T-helper 17 cell (primary cell): ENCODE results near the gene GRID2IP. TPM values are rescaled to one million over a fixed set of nuclear protein-coding genes. Genes with fewer than 3 reads are reported as not detected.

Source experiments
- ATAC-seq: fragments of 150-1000 bp; cut with Tn5 transposase; 2 replicates; pipeline ENCODE4 v1.10.0; 2021; ENCODE audit warnings: mild to moderate bottlenecking, moderate library complexity
- DNase-seq, 3 donors: peaks; one replicate each; pipeline versions ENCODE4 v3.0.0 to v3.0.0-alpha.2; 2020 to 2021
- H3K9me3 ChIP-seq: one replicate; pipeline ENCODE4 v1.7.0; 2013; ENCODE audit warnings: low read length, mild to moderate bottlenecking; ENCODE audit not compliant: control insufficient read depth, poor library complexity, severe bottlenecking
- H3K27ac Mint-ChIP-seq: one replicate; pipeline ENCODE4 v1.8.0; 2022; ENCODE audit warnings: mild to moderate bottlenecking, moderate library complexity, mixed read lengths
- H3K27me3 Mint-ChIP-seq: one replicate; pipeline ENCODE4 v1.8.0; 2022; ENCODE audit warnings: mixed read lengths
- H3K36me3 Mint-ChIP-seq: one replicate; pipeline ENCODE4 v1.8.0; 2022; ENCODE audit warnings: low read depth, mixed read lengths
- H3K4me1 Mint-ChIP-seq: one replicate; pipeline ENCODE4 v1.8.0; 2022; ENCODE audit warnings: mild to moderate bottlenecking, mixed read lengths
- H3K4me3 Mint-ChIP-seq: one replicate; pipeline ENCODE4 v1.8.0; 2022; ENCODE audit warnings: mild to moderate bottlenecking, moderate library complexity, mixed read lengths
- total RNA-seq, 4 donors: library from RNA in 2 of 4; stranded (reverse) in 2 of 4; gene quantifications; one replicate each; pipeline ENCODE4 v1.2.3 and lab custom pipeline; 2022 to 2026

GRID2IP gene
- total RNA-seq, 2 donors from 2014 or later, result 0.17 to 0.18 TPM

DNA sequence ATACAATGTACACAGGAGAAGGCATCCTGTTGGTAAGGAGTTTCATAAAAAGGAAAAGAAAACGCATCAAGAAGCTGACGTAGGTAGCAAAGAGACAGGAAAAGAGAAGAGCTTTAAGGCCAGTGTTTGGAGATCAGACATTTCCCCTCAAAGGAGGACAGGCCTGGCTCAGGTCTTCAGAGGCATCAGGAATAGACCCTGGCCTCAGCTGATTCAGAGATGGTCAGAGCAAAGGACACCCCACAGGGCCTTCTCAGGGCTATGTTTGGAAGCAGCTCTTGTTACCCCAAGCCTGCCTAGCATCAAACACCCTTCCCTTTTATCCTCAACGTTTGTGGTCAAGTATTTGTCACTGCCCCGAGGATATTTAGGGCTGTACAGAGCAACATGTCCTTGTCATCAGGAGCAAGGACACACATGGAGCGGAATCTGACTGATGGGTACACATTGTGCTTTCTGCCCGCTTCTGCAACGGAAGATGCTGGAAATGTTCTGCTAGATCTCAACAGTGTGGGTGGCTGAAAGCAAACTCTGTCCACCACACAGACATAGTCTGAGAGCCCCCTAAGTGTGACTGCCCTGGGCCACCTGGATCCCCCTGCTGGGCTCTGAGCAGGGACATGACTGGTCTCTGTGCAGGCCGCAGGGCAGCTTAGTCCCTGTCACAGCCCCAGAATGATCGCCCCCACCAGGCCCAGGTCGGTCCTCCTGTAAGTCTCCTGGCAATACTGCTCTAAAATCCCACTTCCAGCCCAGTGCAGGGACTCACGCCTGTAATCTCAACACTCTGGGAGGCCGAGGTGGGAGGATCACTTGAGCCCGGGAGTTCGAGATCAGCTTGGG is 25.0 kb upstream of the GRID2IP start:
- H3K4me3 Mint-ChIP-seq, result peak overlapping the region; percentile 47
- no peak overlapping the region for H3K27ac Mint-ChIP-seq
- H3K36me3 Mint-ChIP-seq, result peaks cover 2% of the 10 kb centered on the region
- DNase-seq (no peak), ATAC-seq (no peak)
- peaks cover 11% of the 10 kb centered on the region for H3K4me1 Mint-ChIP-seq
- no peaks in the 10 kb centered on the region for H3K9me3 ChIP-seq
- peaks cover 5% of the 10 kb centered on the region for H3K27me3 Mint-ChIP-seq

DNA sequence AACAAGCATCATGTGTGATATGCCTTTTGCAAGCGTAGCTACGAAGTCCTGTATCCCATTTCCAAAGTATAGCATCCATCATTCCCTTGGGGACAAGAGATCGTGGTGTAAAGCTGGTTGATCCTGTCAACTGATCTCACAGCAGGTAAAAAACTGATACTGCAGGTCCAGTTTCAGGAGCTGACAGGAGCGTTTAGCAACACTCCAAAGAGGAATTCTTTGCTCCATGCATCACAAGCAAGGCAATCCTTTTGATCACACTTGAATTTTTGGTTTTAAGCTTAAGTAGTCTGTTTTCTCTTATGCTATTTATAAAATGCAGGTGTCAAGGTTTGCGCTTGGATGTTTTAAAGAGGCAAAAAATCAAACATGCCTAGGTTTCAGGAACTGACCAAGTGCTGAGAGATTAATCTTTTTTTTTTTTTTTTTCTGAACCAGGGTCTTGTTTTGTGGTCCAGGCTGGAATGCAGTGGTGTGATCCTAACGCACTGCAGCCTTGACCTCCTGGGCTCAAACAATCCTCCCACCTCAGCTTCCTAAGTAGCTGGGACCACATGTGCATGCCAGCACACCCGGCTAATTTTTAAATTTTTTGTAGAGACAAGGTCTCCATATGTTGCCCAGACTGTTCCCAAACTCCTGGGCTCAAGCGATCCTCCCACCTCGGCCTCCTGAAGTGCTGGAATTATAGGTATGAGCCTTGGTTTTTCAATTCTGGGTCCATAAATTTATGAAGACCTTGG is 24.2 kb upstream of the GRID2IP start:
- DNase-seq (no peak), ATAC-seq (no peak)
- Mint-ChIP-seq H3K4me3 (peak overlapping the region; percentile 47), H3K36me3 (peaks cover 2% of the 10 kb centered on the region), H3K27ac (no peak overlapping the region), H3K27me3 (peaks cover 5% of the 10 kb centered on the region), H3K4me1 (peaks cover 11% of the 10 kb centered on the region)
- no peaks in the 10 kb centered on the region for H3K9me3 ChIP-seq

DNA sequence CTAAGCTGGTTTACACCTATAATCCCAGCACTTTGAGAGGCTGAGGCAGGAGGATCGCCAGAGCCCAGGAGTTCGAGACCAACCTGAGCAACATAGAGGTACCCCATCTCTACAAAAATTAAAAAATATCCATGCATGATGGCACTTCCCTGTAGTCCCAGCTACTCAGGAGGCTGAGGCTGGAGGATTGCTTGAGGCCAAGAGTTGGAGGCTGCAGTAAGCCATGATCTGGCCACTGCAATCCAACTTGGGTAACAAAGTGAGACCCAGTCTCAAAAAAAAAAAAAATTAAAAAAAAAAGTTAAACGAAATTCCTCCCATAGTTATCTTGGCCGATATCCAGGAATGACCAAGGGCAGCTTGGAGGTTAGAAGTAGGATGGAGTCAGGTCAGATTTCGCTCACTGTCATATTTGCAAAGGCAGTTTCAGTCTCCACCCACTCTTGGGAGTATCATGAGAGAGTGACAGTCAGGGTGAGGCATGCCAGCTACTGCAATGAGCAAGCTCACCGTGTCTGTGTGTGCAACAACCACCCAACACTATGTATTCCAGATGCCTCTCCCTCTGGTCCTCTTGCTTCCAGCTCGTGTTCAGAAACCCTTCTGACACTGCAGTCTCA is 20.0 kb upstream of the GRID2IP start:
- H3K9me3 ChIP-seq, result no peaks in the 10 kb centered on the region
- no peak overlapping the region for H3K4me3 Mint-ChIP-seq
- no peak for DNase-seq
- no peak for ATAC-seq
- H3K36me3 Mint-ChIP-seq, result no peaks in the 10 kb centered on the region
- no peak overlapping the region for H3K27ac Mint-ChIP-seq
- peaks cover 3% of the 10 kb centered on the region for H3K4me1 Mint-ChIP-seq
- H3K27me3 Mint-ChIP-seq, result peaks cover 5% of the 10 kb centered on the region

DNA sequence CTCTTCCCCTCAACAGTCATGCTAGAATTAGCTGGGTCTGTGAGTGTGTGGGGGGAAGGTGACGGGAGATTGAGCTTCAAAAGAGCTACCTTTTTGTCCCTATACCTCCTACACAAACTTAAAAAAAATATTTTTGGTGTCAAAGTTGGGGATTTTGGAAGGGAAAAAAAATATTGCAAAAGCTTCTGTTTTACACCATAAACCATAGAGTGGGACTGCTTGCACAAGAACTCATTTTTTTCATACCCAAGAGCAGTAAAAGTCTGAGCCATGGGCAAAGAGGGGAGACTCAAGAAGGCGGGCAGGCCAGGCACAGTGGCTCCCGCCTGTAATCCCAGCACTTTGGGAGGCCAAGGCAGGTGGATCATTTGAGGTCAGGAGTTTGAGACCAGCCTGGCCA is 16.6 kb upstream of the GRID2IP start:
- H3K9me3 ChIP-seq, result no peaks in the 10 kb centered on the region
- peaks cover 3% of the 10 kb centered on the region for H3K4me1 Mint-ChIP-seq
- peaks cover 5% of the 10 kb centered on the region for H3K27me3 Mint-ChIP-seq
- ATAC-seq (no peak), DNase-seq (no peak)
- H3K36me3 Mint-ChIP-seq, result no peaks in the 10 kb centered on the region
- H3K4me3 Mint-ChIP-seq, result no peak overlapping the region
- H3K27ac Mint-ChIP-seq, result no peak overlapping the region

DNA sequence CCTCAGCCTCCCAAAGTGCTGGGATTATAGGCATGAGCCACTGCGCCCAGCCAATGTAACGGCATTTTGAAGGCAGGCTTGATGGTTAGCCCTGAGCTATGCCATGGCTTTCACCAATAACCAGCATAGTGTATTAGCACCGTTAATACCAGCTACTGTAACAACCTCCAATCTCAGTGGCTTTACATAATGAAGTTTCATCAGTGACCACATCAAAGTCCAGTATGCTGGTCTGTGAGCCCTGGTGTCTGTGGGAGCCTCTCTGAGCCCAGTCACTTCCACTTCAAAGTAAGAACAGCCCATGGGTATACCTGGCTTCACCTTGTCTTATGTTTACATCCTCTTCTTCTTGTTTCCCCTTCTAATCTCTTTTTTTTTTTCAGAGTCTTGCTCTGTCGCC is 14.4 kb upstream of the GRID2IP start:
- no peaks in the 10 kb centered on the region for H3K9me3 ChIP-seq
- Mint-ChIP-seq H3K4me1 (no peaks in the 10 kb centered on the region), H3K27ac (no peak overlapping the region), H3K27me3 (no peaks in the 10 kb centered on the region), H3K36me3 (no peaks in the 10 kb centered on the region), H3K4me3 (no peak overlapping the region)
- ATAC-seq, result no peak
- no peak for DNase-seq

DNA sequence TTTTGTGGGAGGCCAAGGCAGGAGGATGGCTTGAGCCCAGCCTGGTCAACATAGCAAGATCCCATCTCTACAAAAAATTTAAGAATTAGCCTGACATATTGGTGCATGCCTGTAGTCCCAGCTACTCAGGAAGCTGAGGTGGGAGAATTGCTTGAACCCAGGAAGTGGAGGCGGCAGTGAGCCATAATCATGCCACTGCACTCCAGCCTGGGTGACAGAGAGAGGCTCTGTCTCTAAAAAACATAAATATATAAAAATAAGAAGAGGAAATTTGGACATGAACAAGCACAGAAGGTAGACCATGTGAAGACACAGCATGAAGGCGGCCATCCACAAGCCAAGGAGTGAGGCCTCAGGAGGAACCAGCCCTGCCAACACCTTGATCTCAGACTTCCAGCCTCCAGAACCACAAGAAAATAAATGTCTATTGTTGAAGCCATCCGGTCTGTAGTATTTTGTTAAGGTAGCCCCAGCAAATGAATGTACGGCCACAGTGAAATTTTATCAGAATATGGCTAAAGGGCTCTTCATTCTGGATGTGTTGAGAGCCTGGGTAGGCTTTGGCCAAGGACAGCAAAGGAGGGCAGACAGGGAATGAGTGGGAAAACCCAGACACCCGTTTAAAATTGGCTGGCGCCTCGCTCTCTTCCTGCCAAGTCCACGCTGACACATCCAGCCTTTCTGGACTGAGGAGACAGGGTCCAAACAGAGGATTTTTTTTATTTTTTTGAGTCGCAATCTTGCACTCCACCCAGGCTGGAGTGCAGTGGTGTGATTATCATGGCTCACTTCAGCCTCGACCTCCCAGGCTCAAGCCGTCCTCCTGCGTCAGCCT is 12.9 kb upstream of the GRID2IP start:
- Mint-ChIP-seq H3K36me3 (peaks cover 2% of the 10 kb centered on the region), H3K27ac (peak overlapping the region; percentile 56), H3K4me1 (no peaks in the 10 kb centered on the region), H3K4me3 (no peak overlapping the region), H3K27me3 (no peaks in the 10 kb centered on the region)
- ATAC-seq (no peak), DNase-seq (no peak)
- H3K9me3 ChIP-seq, result no peaks in the 10 kb centered on the region

DNA sequence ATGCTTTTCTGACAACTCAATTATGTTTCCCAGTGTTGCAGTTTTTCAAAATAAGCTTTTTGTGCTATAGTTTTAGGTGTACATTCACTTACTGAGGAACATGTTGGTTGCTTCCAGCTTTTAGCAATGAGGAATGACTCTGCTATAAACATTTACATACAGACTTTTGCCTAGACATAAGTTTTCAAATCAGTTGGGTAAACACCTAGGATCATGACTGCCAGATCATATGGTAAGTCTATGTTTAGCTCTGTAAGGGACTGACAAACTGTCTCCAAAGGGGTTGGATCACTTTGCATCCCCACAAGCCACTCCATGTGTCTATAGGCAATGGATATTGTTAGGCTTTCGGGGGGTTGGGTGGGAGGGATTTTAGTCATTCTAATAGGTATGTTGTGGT is 10.8 kb upstream of the GRID2IP start:
- no peak for ATAC-seq
- H3K27ac Mint-ChIP-seq, result no peak overlapping the region

DNA sequence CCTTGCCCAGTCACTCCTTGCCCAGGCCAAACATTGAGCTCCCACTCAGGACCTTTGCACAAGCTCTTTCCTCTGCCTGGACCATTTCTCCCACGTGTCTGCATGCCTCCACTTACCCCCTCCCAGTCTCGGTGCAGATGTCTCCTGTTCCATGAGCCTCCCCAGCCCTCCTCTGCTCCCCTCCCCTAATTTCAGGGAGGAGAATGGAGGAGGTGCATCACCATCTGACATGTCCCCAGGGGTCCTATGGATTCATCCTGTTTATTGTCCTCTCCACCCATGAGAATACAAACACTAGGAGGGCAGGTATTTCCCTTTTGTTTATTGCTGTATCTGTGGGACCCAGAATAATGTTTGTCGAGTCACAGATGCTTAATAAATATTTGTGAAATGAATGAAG is 8.6 kb upstream of the GRID2IP start:
- Mint-ChIP-seq H3K36me3 (peaks cover 2% of the 10 kb centered on the region), H3K4me3 (no peak overlapping the region), H3K27me3 (no peaks in the 10 kb centered on the region), H3K4me1 (peaks cover 2% of the 10 kb centered on the region), H3K27ac (no peak overlapping the region)
- H3K9me3 ChIP-seq, result no peaks in the 10 kb centered on the region
- DNase-seq, result no peak
- ATAC-seq, result no peak

More for the DNA sequence above, 10.8 kb upstream of the GRID2IP start:
- Mint-ChIP-seq H3K4me3 (no peak overlapping the region), H3K4me1 (no peaks in the 10 kb centered on the region), H3K27me3 (no peaks in the 10 kb centered on the region), H3K36me3 (peaks cover 2% of the 10 kb centered on the region)
- H3K9me3 ChIP-seq, result no peaks in the 10 kb centered on the region
- no peak for DNase-seq

DNA sequence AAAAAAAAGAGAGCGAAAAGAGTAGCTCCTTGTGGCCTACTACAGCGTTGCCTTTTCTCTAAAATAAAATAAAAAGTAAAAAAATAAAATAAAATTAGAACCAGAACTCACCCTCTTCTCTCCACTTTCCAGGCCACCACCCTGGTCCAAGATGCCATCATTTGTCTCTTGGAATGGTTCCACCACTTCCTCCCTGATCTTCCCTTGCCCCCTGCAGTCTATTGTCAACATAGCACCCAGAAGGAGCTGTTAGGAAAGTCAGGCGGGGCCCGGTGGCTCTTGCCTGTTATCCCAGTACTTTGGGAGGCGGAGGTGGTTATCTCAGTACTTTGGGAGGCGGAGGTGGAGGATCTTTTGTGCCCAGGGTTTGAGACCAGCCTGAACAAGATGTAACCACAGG is 7.6 kb upstream of the GRID2IP start:
- DNase-seq (no peak), ATAC-seq (no peak)
- Mint-ChIP-seq H3K27me3 (no peaks in the 10 kb centered on the region), H3K27ac (no peak overlapping the region), H3K36me3 (peaks cover 2% of the 10 kb centered on the region), H3K4me1 (peaks cover 3% of the 10 kb centered on the region), H3K4me3 (no peak overlapping the region)
- H3K9me3 ChIP-seq, result no peaks in the 10 kb centered on the region

DNA sequence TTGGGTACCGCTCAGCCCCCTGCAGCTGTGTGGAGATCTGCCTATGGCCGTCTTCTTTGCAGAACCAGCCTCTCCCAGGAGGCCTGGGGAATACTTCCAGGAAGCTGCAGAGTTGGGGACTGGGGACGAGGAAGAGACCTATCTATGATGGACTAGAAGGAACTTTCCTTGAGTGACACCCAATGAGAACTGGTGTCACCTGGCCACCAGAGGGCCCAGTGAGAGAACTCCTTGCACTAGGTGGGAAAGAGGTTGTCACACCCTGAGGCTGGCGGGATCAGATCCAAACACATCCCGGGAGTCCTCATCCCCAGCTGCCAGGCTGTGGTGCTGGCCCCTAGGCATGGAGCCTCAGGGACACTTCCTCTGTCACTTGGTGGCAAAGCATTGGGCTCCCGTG is 4.9 kb upstream of the GRID2IP start:
- peaks cover 3% of the 10 kb centered on the region for H3K4me1 Mint-ChIP-seq
- H3K36me3 Mint-ChIP-seq, result peaks cover 4% of the 10 kb centered on the region
- H3K9me3 ChIP-seq, result no peaks in the 10 kb centered on the region
- H3K4me3 Mint-ChIP-seq, result no peak overlapping the region
- H3K27me3 Mint-ChIP-seq, result no peaks in the 10 kb centered on the region
- DNase-seq, result no peak
- ATAC-seq, result no peak
- no peak overlapping the region for H3K27ac Mint-ChIP-seq

DNA sequence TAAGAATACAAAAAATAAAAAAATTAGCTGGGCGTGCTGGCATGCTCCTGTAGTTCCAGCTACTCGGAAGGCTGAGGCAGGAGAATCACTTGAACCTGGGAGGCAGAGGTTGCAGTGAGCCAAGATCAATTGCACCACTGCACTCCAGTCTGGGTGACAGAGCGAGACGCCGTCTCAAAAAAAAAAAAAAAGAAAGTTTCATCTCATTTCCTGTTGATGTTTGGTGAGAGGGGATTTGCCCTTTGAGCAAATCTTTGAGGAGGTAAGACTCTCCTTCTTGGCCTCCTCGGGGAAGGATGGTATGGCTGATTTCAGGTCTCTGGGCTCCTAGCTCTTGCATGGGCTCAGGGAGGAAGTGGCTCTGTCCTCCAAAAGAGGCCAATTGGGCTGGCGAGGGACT is 3.6 kb upstream of the GRID2IP start:
- no peaks in the 10 kb centered on the region for H3K9me3 ChIP-seq
- DNase-seq, result no peak
- Mint-ChIP-seq H3K4me3 (peak overlapping the region; percentile 77), H3K27me3 (no peaks in the 10 kb centered on the region), H3K27ac (peak overlapping the region; percentile 83), H3K36me3 (peaks cover 3% of the 10 kb centered on the region), H3K4me1 (peaks cover 3% of the 10 kb centered on the region)
- peak; percentile 49 for ATAC-seq

DNA sequence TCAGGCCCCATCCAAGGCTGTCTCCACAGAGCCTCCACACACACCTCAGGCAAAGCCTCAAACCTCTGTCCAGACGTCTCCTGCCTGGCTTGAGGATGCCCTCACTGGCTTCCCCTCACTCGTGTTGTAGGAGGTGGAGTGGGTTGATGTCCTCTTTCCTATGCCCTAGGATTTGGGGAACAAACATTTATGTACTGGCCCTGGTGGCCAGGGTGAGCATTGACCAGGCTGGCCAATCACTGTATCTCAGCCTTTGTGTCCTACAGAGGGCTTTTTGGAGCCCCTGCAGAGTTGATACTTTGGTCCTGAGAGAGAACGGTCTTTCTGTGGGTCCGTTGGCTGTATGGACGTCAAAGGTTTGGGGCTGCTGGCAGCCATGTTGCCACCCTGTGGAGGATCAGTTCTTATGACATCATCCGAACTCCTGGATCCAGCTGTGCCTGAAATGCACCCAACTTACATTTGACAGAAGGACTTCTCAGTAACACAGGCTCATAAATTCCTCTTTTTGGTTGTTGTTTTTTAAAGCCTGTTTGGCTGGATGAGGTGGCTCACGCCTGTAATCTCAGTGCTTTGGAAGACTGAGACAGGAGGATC is 2.3 kb upstream of the GRID2IP start:
- no peak overlapping the region for H3K27ac Mint-ChIP-seq
- no peak overlapping the region for H3K4me3 Mint-ChIP-seq
- H3K9me3 ChIP-seq, result no peaks in the 10 kb centered on the region
- DNase-seq, result no peak
- no peaks in the 10 kb centered on the region for H3K27me3 Mint-ChIP-seq
- H3K4me1 Mint-ChIP-seq, result peaks cover 3% of the 10 kb centered on the region
- ATAC-seq, result no peak
- H3K36me3 Mint-ChIP-seq, result peaks cover 2% of the 10 kb centered on the region
